HEK293 (cell line): ENCODE measurements around the gene DEDD2.

ENCODE experiments used
- FEZF1 ChIP-seq: fragments of 450-650 bp; formaldehyde crosslinking; IDR thresholded peaks from 2 replicates; pipeline ENCODE4 v1.5.1; 2016; ENCODE audit warnings: missing biosample characterization, missing genetic modification characterization
- KLF1 ChIP-seq: fragments of 450-650 bp; formaldehyde crosslinking; IDR thresholded peaks from 2 replicates; pipeline ENCODE4 v1.5.1; 2016; ENCODE audit warnings: missing biosample characterization, missing genetic modification characterization
- KLF8 ChIP-seq: fragments of 450-650 bp; formaldehyde crosslinking; IDR thresholded peaks from 2 replicates; pipeline ENCODE4 v1.5.1; 2016; ENCODE audit warnings: missing biosample characterization, missing genetic modification characterization
- YY2 ChIP-seq: fragments of 450-650 bp; formaldehyde crosslinking; IDR thresholded peaks from 2 replicates; pipeline ENCODE4 v1.5.1; 2016; ENCODE audit warnings: missing biosample characterization, missing genetic modification characterization
- ZBTB48 ChIP-seq: fragments of 450-650 bp; formaldehyde crosslinking; IDR thresholded peaks from 2 replicates; pipeline ENCODE4 v1.5.1; 2016; ENCODE audit warnings: missing biosample characterization, missing genetic modification characterization
- ZEB2 ChIP-seq: fragments of 450-650 bp; formaldehyde crosslinking; IDR thresholded peaks from 2 replicates; pipeline ENCODE4 v1.5.1; 2016; ENCODE audit warnings: missing biosample characterization, missing genetic modification characterization
- ZFP3 ChIP-seq: fragments of 450-650 bp; formaldehyde crosslinking; IDR thresholded peaks from 2 replicates; pipeline ENCODE4 v1.5.1; 2016; ENCODE audit warnings: low read depth, missing biosample characterization, missing genetic modification characterization
- ZFP69B ChIP-seq: fragments of 450-650 bp; formaldehyde crosslinking; IDR thresholded peaks from 2 replicates; pipeline ENCODE4 v1.5.1; 2016; ENCODE audit warnings: missing biosample characterization, missing genetic modification characterization
- ZNF335 ChIP-seq: fragments of 450-650 bp; formaldehyde crosslinking; conservative IDR thresholded peaks from 2 replicates; pipeline ENCODE4 v1.5.1; 2016; ENCODE audit warnings: missing biosample characterization, missing genetic modification characterization
- ZNF404 ChIP-seq: fragments of 450-650 bp; formaldehyde crosslinking; IDR thresholded peaks from 2 replicates; pipeline ENCODE4 v1.5.1; 2017; ENCODE audit warnings: missing biosample characterization, missing genetic modification characterization
- ZNF555 ChIP-seq: fragments of 450-650 bp; formaldehyde crosslinking; conservative IDR thresholded peaks from 2 replicates; pipeline ENCODE4 v1.5.1; 2017; ENCODE audit warnings: missing biosample characterization, mild to moderate bottlenecking, missing genetic modification characterization, inconsistent platforms
- ZNF629 ChIP-seq: fragments of 450-650 bp; formaldehyde crosslinking; IDR thresholded peaks from 2 replicates; pipeline ENCODE4 v1.5.1; 2017; ENCODE audit warnings: missing biosample characterization, missing genetic modification characterization
- ZNF660 ChIP-seq: fragments of 450-650 bp; IDR thresholded peaks from 2 replicates; pipeline ENCODE4 v1.5.1; 2018; ENCODE audit warnings: missing biosample characterization, mild to moderate bottlenecking, missing genetic modification characterization
- ZNF76 ChIP-seq: fragments of 450-650 bp; formaldehyde crosslinking; IDR thresholded peaks from 2 replicates; pipeline ENCODE4; 2016; ENCODE audit warnings: low read depth, missing biosample characterization, missing genetic modification characterization, borderline replicate concordance
- ZNF768 ChIP-seq: fragments of 450-650 bp; formaldehyde crosslinking; IDR thresholded peaks from 2 replicates; pipeline ENCODE4 v1.5.1; 2018; ENCODE audit warnings: missing biosample characterization, mild to moderate bottlenecking, missing genetic modification characterization
- ZSCAN16 ChIP-seq: fragments of 450-650 bp; formaldehyde crosslinking; IDR thresholded peaks from 2 replicates; pipeline ENCODE4 v1.5.1; 2016; ENCODE audit warnings: missing biosample characterization, missing genetic modification characterization
- TF ChIP-seq, protein P1 (sequence below): fragments of 450-650 bp; formaldehyde crosslinking; IDR thresholded peaks from 2 replicates; pipeline ENCODE4 v1.5.1; 2016; ENCODE audit warnings: missing biosample characterization, missing genetic modification characterization
- TF ChIP-seq, protein P2 (sequence below): fragments of 450-650 bp; formaldehyde crosslinking; IDR thresholded peaks from 2 replicates; pipeline ENCODE4 v1.5.1; 2016; ENCODE audit warnings: missing biosample characterization, missing genetic modification characterization
- TF ChIP-seq, protein P3 (sequence below): fragments of 450-650 bp; formaldehyde crosslinking; IDR thresholded peaks from 2 replicates; pipeline ENCODE4 v1.5.1; 2017; ENCODE audit warnings: missing biosample characterization, missing genetic modification characterization
- TF ChIP-seq, protein P4 (sequence below): fragments of 450-650 bp; formaldehyde crosslinking; IDR thresholded peaks from 2 replicates; pipeline ENCODE4 v1.5.1; 2016; ENCODE audit warnings: missing biosample characterization, missing genetic modification characterization
- TF ChIP-seq, protein P5 (sequence below): fragments of 450-650 bp; formaldehyde crosslinking; conservative IDR thresholded peaks from 2 replicates; pipeline ENCODE4 v1.5.1; 2016; ENCODE audit warnings: low read depth, missing biosample characterization, missing genetic modification characterization
- TF ChIP-seq, protein P6 (sequence below): fragments of 450-650 bp; IDR thresholded peaks from 2 replicates; pipeline ENCODE4 v1.5.1; 2018; ENCODE audit warnings: missing biosample characterization, missing genetic modification characterization
- TF ChIP-seq, protein P7 (sequence below): fragments of 450-650 bp; formaldehyde crosslinking; IDR thresholded peaks from 2 replicates; pipeline ENCODE4 v1.5.1; 2016; ENCODE audit warnings: missing biosample characterization, missing genetic modification characterization

DEDD2 gene

DNA sequence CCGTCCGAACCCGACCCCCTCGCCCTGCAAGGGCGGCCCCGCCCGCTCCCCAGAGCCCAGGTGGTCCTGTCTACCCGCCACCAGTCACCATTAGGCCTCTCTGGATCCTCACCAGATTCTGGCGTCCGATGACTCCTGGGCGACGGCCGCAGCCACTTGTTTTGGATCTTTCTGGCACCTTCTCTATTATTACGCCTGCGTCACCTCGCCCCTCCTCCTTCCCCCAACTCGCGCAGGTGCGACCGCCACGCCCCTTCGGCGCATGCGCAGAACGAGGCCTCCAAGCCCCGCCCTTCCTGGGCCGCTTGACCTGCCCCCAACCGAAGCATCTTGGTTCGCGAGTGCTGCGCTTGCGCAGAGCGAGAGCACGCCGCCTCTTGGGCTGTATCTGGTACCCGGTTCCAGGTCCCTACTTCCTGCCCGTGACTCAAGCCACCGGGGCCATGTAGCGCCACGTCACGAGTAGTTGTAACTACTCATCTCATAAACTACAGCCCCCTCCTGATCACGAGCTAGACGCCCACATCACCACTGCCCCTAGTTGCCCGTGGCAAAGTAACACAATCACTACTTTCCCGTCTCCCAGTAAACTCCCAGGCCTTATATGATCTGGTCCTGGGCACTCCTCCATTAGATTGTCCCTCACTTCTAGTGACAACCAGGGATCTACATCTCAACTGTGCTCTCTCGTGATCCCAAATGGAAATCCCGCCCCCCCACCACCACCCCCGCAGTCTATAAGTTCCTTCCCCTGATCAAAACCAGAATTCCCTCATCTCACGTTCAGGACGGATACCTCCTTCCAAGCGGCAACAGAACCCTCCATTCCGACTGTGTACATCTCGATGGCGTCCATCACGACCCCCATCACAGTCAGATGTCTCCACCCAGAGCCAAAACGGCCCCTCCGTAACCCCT lies at the start of gene DEDD2 (continued):
- no peak for TF ChIP-seq ZNF555 (tag by site-specific recombination)
- peak; percentile 92 for TF ChIP-seq KLF8 (tag by site-specific recombination)
- peak; percentile 31 for TF ChIP-seq ZFP69B (tag by site-specific recombination)
- TF ChIP-seq ZNF76 (tag by site-specific recombination), result peak; percentile 11; the same call in 1 of the 2 replicates
- TF ChIP-seq ZNF660 (tag by site-specific recombination), result peak; percentile 36; the same call in 1 of the 2 replicates
- TF ChIP-seq YY2 (tag by site-specific recombination), result 0 out of 2 replicates have a peak, but pooled peaks have one; percentile 35
- 0 out of 2 replicates have a peak, but pooled peaks have one; percentile 5 for TF ChIP-seq FEZF1 (tag by site-specific recombination)
- TF ChIP-seq ZEB2 (tag by site-specific recombination), result peak; percentile 42
- TF ChIP-seq, protein P1, sequence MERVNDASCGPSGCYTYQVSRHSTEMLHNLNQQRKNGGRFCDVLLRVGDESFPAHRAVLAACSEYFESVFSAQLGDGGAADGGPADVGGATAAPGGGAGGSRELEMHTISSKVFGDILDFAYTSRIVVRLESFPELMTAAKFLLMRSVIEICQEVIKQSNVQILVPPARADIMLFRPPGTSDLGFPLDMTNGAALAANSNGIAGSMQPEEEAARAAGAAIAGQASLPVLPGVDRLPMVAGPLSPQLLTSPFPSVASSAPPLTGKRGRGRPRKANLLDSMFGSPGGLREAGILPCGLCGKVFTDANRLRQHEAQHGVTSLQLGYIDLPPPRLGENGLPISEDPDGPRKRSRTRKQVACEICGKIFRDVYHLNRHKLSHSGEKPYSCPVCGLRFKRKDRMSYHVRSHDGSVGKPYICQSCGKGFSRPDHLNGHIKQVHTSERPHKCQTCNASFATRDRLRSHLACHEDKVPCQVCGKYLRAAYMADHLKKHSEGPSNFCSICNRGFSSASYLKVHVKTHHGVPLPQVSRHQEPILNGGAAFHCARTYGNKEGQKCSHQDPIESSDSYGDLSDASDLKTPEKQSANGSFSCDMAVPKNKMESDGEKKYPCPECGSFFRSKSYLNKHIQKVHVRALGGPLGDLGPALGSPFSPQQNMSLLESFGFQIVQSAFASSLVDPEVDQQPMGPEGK (tag by site-specific recombination), result peak; percentile 45
- TF ChIP-seq ZFP3 (tag by site-specific recombination), result no peak
- TF ChIP-seq ZSCAN16 (tag by site-specific recombination), result no peak
- TF ChIP-seq KLF1 (tag by site-specific recombination), result peak; percentile 99
- TF ChIP-seq ZNF629 (tag by site-specific recombination), result peak; percentile 89
- TF ChIP-seq, protein P2, sequence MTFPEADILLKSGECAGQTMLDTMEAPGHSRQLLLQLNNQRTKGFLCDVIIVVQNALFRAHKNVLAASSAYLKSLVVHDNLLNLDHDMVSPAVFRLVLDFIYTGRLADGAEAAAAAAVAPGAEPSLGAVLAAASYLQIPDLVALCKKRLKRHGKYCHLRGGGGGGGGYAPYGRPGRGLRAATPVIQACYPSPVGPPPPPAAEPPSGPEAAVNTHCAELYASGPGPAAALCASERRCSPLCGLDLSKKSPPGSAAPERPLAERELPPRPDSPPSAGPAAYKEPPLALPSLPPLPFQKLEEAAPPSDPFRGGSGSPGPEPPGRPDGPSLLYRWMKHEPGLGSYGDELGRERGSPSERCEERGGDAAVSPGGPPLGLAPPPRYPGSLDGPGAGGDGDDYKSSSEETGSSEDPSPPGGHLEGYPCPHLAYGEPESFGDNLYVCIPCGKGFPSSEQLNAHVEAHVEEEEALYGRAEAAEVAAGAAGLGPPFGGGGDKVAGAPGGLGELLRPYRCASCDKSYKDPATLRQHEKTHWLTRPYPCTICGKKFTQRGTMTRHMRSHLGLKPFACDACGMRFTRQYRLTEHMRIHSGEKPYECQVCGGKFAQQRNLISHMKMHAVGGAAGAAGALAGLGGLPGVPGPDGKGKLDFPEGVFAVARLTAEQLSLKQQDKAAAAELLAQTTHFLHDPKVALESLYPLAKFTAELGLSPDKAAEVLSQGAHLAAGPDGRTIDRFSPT (tag by site-specific recombination), result no peak
- TF ChIP-seq, protein P3, sequence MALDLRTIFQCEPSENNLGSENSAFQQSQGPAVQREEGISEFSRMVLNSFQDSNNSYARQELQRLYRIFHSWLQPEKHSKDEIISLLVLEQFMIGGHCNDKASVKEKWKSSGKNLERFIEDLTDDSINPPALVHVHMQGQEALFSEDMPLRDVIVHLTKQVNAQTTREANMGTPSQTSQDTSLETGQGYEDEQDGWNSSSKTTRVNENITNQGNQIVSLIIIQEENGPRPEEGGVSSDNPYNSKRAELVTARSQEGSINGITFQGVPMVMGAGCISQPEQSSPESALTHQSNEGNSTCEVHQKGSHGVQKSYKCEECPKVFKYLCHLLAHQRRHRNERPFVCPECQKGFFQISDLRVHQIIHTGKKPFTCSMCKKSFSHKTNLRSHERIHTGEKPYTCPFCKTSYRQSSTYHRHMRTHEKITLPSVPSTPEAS, result no peak
- TF ChIP-seq, protein P4, sequence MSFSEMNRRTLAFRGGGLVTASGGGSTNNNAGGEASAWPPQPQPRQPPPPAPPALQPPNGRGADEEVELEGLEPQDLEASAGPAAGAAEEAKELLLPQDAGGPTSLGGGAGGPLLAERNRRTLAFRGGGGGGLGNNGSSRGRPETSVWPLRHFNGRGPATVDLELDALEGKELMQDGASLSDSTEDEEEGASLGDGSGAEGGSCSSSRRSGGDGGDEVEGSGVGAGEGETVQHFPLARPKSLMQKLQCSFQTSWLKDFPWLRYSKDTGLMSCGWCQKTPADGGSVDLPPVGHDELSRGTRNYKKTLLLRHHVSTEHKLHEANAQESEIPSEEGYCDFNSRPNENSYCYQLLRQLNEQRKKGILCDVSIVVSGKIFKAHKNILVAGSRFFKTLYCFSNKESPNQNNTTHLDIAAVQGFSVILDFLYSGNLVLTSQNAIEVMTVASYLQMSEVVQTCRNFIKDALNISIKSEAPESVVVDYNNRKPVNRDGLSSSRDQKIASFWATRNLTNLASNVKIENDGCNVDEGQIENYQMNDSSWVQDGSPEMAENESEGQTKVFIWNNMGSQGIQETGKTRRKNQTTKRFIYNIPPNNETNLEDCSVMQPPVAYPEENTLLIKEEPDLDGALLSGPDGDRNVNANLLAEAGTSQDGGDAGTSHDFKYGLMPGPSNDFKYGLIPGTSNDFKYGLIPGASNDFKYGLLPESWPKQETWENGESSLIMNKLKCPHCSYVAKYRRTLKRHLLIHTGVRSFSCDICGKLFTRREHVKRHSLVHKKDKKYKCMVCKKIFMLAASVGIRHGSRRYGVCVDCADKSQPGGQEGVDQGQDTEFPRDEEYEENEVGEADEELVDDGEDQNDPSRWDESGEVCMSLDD, result no peak; the same call in 1 of the 2 replicates
- TF ChIP-seq, protein P5, sequence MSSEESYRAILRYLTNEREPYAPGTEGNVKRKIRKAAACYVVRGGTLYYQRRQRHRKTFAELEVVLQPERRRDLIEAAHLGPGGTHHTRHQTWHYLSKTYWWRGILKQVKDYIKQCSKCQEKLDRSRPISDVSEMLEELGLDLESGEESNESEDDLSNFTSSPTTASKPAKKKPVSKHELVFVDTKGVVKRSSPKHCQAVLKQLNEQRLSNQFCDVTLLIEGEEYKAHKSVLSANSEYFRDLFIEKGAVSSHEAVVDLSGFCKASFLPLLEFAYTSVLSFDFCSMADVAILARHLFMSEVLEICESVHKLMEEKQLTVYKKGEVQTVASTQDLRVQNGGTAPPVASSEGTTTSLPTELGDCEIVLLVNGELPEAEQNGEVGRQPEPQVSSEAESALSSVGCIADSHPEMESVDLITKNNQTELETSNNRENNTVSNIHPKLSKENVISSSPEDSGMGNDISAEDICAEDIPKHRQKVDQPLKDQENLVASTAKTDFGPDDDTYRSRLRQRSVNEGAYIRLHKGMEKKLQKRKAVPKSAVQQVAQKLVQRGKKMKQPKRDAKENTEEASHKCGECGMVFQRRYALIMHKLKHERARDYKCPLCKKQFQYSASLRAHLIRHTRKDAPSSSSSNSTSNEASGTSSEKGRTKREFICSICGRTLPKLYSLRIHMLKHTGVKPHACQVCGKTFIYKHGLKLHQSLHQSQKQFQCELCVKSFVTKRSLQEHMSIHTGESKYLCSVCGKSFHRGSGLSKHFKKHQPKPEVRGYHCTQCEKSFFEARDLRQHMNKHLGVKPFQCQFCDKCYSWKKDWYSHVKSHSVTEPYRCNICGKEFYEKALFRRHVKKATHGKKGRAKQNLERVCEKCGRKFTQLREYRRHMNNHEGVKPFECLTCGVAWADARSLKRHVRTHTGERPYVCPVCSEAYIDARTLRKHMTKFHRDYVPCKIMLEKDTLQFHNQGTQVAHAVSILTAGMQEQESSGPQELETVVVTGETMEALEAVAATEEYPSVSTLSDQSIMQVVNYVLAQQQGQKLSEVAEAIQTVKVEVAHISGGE (tag by site-specific recombination), result peak; percentile 31; the same call in 1 of the 2 replicates
- no peak for TF ChIP-seq ZNF404 (tag by site-specific recombination)
- TF ChIP-seq, protein P6, sequence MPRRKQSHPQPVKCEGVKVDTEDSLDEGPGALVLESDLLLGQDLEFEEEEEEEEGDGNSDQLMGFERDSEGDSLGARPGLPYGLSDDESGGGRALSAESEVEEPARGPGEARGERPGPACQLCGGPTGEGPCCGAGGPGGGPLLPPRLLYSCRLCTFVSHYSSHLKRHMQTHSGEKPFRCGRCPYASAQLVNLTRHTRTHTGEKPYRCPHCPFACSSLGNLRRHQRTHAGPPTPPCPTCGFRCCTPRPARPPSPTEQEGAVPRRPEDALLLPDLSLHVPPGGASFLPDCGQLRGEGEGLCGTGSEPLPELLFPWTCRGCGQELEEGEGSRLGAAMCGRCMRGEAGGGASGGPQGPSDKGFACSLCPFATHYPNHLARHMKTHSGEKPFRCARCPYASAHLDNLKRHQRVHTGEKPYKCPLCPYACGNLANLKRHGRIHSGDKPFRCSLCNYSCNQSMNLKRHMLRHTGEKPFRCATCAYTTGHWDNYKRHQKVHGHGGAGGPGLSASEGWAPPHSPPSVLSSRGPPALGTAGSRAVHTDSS (tag by site-specific recombination), result no peak
- TF ChIP-seq ZBTB48 (tag by site-specific recombination), result peak; percentile 92
- TF ChIP-seq ZNF335 (tag by site-specific recombination), result peak; percentile 71
- TF ChIP-seq, protein P7, sequence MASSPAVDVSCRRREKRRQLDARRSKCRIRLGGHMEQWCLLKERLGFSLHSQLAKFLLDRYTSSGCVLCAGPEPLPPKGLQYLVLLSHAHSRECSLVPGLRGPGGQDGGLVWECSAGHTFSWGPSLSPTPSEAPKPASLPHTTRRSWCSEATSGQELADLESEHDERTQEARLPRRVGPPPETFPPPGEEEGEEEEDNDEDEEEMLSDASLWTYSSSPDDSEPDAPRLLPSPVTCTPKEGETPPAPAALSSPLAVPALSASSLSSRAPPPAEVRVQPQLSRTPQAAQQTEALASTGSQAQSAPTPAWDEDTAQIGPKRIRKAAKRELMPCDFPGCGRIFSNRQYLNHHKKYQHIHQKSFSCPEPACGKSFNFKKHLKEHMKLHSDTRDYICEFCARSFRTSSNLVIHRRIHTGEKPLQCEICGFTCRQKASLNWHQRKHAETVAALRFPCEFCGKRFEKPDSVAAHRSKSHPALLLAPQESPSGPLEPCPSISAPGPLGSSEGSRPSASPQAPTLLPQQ (tag by site-specific recombination), result peak; percentile 32
- TF ChIP-seq ZNF768 (tag by site-specific recombination), result no peak
